ENCODE measurements around the gene GPR173.

GPR173 gene

GRCh38 chrX:53122013-53122412, 73.4 kb downstream of the GPR173 start:
- WGBS, 2 experiments (ENCODE audit: insufficient coverage in 2 of 2): no CpG with 5 or more reads among the region's 1 CpG
- Histone ChIP-seq H3K36me3 (ENCODE audit: control insufficient read depth, insufficient read depth, low read length) (no peaks in the 10 kb centered on the region), H3K4me1 (ENCODE audit: control insufficient read depth, insufficient read depth, low read length, poor library complexity, severe bottlenecking) (no peaks in the 10 kb centered on the region), H3K9me3 (ENCODE audit: control insufficient read depth, low read length) (no peaks in the 10 kb centered on the region), H3K27ac (ENCODE audit: low read depth, low read length, severe bottlenecking) (no peak overlapping the region), H3K4me3 (ENCODE audit: extremely low read depth, insufficient read depth, low read length, poor library complexity, severe bottlenecking) (no peak overlapping the region)

GRCh38 chrX:53125506-53125905, 76.9 kb downstream of the GPR173 start:
- Histone ChIP-seq H3K9me3 (ENCODE audit: control insufficient read depth, low read length) (no peaks in the 10 kb centered on the region), H3K36me3 (ENCODE audit: control insufficient read depth, insufficient read depth, low read length) (no peaks in the 10 kb centered on the region), H3K4me3 (ENCODE audit: extremely low read depth, insufficient read depth, low read length, poor library complexity, severe bottlenecking) (no peak overlapping the region), H3K4me1 (ENCODE audit: control insufficient read depth, insufficient read depth, low read length, poor library complexity, severe bottlenecking) (no peaks in the 10 kb centered on the region), H3K27ac (ENCODE audit: low read depth, low read length, severe bottlenecking) (no peak overlapping the region)

- no peaks in the 10 kb centered on the region for H3K4me1 ChIP-seq (ENCODE audit: control insufficient read depth, insufficient read depth, low read length, poor library complexity, severe bottlenecking)
- H3K36me3 ChIP-seq (ENCODE audit: control insufficient read depth, insufficient read depth, low read length): no peaks in the 10 kb centered on the region
- no peaks in the 10 kb centered on the region for H3K9me3 ChIP-seq (ENCODE audit: control insufficient read depth, low read length)
- H3K27ac ChIP-seq (ENCODE audit: low read depth, low read length, severe bottlenecking): no peak overlapping the region
- no CpG with 5 or more reads among the region's 2 CpGs for WGBS, 2 experiments (ENCODE audit: insufficient coverage in 2 of 2)
- H3K4me3 ChIP-seq (ENCODE audit: extremely low read depth, insufficient read depth, low read length, poor library complexity, severe bottlenecking): no peak overlapping the region
Observed at GRCh38 chrX:53126377-53126776, 77.8 kb downstream of the GPR173 start.

- Histone ChIP-seq H3K9me3 (ENCODE audit: control insufficient read depth, low read length) (no peaks in the 10 kb centered on the region), H3K36me3 (ENCODE audit: control insufficient read depth, insufficient read depth, low read length) (no peaks in the 10 kb centered on the region), H3K27ac (ENCODE audit: low read depth, low read length, severe bottlenecking) (no peak overlapping the region), H3K4me1 (ENCODE audit: control insufficient read depth, insufficient read depth, low read length, poor library complexity, severe bottlenecking) (no peaks in the 10 kb centered on the region), H3K4me3 (ENCODE audit: extremely low read depth, insufficient read depth, low read length, poor library complexity, severe bottlenecking) (no peak overlapping the region)
- WGBS, 2 experiments (ENCODE audit: insufficient coverage in 2 of 2): 96% methylated on average over 3 of the region's 3 CpGs; no CpG with 5 or more reads in 1 of the 2 experiments
Observed at GRCh38 chrX:53128097-53128749, 79.6 kb downstream of the GPR173 start.
